ENCODE measurements around the gene WDR17.
A peak's percentile ranks its signal among the peaks of the same experiment; 100 is the strongest.

Gene WDR17

GRCh38 chr4:176102414-176103063 is 36.9 kb downstream of the WDR17 start:
- Histone ChIP-seq H3K4me3 (ENCODE audit: low read depth, low read length) (no peak overlapping the region), H3K4me1 (no peaks in the 10 kb centered on the region), H2AFZ (no peak overlapping the region), H3K9ac (no peak overlapping the region), H3K9me3 (ENCODE audit: control insufficient read depth, low read length) (no peaks in the 10 kb centered on the region), H3K36me3 (ENCODE audit: control insufficient read depth, insufficient read depth, low read length) (no peaks in the 10 kb centered on the region), H3K27me3 (ENCODE audit: control insufficient read depth, insufficient read depth, low read length) (no peaks in the 10 kb centered on the region), H3K27ac (no peak overlapping the region), H3K4me2 (ENCODE audit: low read length) (no peak overlapping the region), H3K79me2 (peaks cover 3% of the 10 kb centered on the region)
- no peak for TF ChIP-seq CTCF (IDR thresholded peaks at IDR 0.05)

- no peak overlapping the region for H2AFZ ChIP-seq
- H3K9ac ChIP-seq, result no peak overlapping the region
- H3K4me2 ChIP-seq (ENCODE audit: low read length), result no peak overlapping the region
- no peaks in the 10 kb centered on the region for H3K36me3 ChIP-seq (ENCODE audit: control insufficient read depth, insufficient read depth, low read length)
- H3K79me2 ChIP-seq, result peaks cover 3% of the 10 kb centered on the region
- no peak for TF ChIP-seq CTCF (IDR thresholded peaks at IDR 0.05)
- H3K9me3 ChIP-seq (ENCODE audit: control insufficient read depth, low read length), result no peaks in the 10 kb centered on the region
- H3K4me3 ChIP-seq (ENCODE audit: low read depth, low read length), result no peak overlapping the region
- no peaks in the 10 kb centered on the region for H3K4me1 ChIP-seq
- H3K27ac ChIP-seq, result no peak overlapping the region
- no peaks in the 10 kb centered on the region for H3K27me3 ChIP-seq (ENCODE audit: control insufficient read depth, insufficient read depth, low read length)
Observed at GRCh38 chr4:176107695-176108094, 42.1 kb downstream of the WDR17 start.

GRCh38 chr4:176123710-176124407 is 58.2 kb downstream of the WDR17 start:
- H2AFZ ChIP-seq, result no peak overlapping the region
- H3K4me2 ChIP-seq (ENCODE audit: low read length), result no peak overlapping the region
- no peaks in the 10 kb centered on the region for H3K79me2 ChIP-seq
- no peak overlapping the region for H3K9ac ChIP-seq
- H3K27ac ChIP-seq, result no peak overlapping the region
- no peak overlapping the region for H3K4me3 ChIP-seq (ENCODE audit: low read depth, low read length)
- no peaks in the 10 kb centered on the region for H3K4me1 ChIP-seq
- H3K36me3 ChIP-seq (ENCODE audit: control insufficient read depth, insufficient read depth, low read length), result no peaks in the 10 kb centered on the region
- TF ChIP-seq CTCF (IDR thresholded peaks at IDR 0.05), result peak; percentile 55
- no peaks in the 10 kb centered on the region for H3K9me3 ChIP-seq (ENCODE audit: control insufficient read depth, low read length)
- H3K27me3 ChIP-seq (ENCODE audit: control insufficient read depth, insufficient read depth, low read length), result no peaks in the 10 kb centered on the region

- no peak for TF ChIP-seq CTCF (IDR thresholded peaks at IDR 0.05)
- H3K9ac ChIP-seq, result no peak overlapping the region
- no peak overlapping the region for H3K4me3 ChIP-seq (ENCODE audit: low read depth, low read length)
- H3K27me3 ChIP-seq (ENCODE audit: control insufficient read depth, insufficient read depth, low read length), result no peaks in the 10 kb centered on the region
- H3K27ac ChIP-seq, result no peak overlapping the region
- H3K4me2 ChIP-seq (ENCODE audit: low read length), result no peak overlapping the region
- H3K79me2 ChIP-seq, result no peaks in the 10 kb centered on the region
- no peaks in the 10 kb centered on the region for H3K4me1 ChIP-seq
- H2AFZ ChIP-seq, result no peak overlapping the region
- H3K9me3 ChIP-seq (ENCODE audit: control insufficient read depth, low read length), result no peaks in the 10 kb centered on the region
- H3K36me3 ChIP-seq (ENCODE audit: control insufficient read depth, insufficient read depth, low read length), result no peaks in the 10 kb centered on the region
Observed at GRCh38 chr4:176125063-176125462, 59.4 kb downstream of the WDR17 start.

GRCh38 chr4:176134670-176135069 is 69.0 kb downstream of the WDR17 start:
- Histone ChIP-seq H2AFZ (no peak overlapping the region), H3K79me2 (no peaks in the 10 kb centered on the region), H3K4me3 (ENCODE audit: low read depth, low read length) (no peak overlapping the region), H3K9me3 (ENCODE audit: control insufficient read depth, low read length) (no peaks in the 10 kb centered on the region), H3K27ac (no peak overlapping the region), H3K36me3 (ENCODE audit: control insufficient read depth, insufficient read depth, low read length) (no peaks in the 10 kb centered on the region), H3K4me1 (no peaks in the 10 kb centered on the region), H3K27me3 (ENCODE audit: control insufficient read depth, insufficient read depth, low read length) (no peaks in the 10 kb centered on the region), H3K4me2 (ENCODE audit: low read length) (no peak overlapping the region), H3K9ac (no peak overlapping the region)
- no peak for TF ChIP-seq CTCF (IDR thresholded peaks at IDR 0.05)
